ENCODE results near the gene DYNC2LI1.

DNA sequence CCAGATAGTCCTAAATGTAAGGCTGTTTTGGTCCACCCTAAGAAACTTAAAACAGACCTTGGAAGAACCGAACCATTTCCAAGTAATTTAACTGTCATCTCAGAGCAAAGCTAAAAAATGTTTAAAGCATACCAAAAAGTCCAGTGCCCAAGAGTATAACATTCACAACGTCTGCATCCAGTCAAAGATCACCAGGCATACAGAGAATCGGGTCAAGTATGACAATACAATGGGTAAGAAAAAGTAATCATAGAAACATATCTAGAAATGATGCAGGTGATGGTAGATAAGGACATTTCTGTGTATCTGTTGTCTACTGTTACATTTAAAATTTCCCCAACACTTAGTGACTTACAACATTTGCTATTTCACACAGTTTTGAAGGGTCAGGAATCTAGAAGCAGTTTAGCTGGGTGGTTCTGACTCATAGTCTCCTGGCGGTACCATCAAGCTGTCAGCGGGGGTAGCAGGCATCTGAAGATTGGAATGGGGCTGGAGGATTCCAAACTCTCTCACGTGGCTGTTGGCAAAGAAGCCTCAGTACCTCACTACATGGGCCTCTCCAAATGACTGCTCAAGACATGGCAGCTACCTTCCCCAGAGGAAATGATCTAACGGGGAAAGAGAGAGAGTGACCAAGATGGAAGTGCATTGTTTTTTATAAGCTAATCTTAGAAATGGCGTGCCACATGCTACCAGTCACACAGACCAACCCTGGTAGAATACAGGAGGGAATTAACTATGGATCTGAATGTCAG, 36.6 kb upstream of the DYNC2LI1 start:
- TF ChIP-seq EZH2 (IDR thresholded peaks at IDR 0.05; ENCODE audit: borderline replicate concordance, insufficient read depth, low read depth, low read length, poor library complexity, severe bottlenecking): no peak
- TF ChIP-seq, protein P1, sequence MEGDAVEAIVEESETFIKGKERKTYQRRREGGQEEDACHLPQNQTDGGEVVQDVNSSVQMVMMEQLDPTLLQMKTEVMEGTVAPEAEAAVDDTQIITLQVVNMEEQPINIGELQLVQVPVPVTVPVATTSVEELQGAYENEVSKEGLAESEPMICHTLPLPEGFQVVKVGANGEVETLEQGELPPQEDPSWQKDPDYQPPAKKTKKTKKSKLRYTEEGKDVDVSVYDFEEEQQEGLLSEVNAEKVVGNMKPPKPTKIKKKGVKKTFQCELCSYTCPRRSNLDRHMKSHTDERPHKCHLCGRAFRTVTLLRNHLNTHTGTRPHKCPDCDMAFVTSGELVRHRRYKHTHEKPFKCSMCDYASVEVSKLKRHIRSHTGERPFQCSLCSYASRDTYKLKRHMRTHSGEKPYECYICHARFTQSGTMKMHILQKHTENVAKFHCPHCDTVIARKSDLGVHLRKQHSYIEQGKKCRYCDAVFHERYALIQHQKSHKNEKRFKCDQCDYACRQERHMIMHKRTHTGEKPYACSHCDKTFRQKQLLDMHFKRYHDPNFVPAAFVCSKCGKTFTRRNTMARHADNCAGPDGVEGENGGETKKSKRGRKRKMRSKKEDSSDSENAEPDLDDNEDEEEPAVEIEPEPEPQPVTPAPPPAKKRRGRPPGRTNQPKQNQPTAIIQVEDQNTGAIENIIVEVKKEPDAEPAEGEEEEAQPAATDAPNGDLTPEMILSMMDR (IDR thresholded peaks at IDR 0.05): no peak

Data from B cell (primary cell).